Measurements from ENCODE around the gene FAM76B.

DNA sequence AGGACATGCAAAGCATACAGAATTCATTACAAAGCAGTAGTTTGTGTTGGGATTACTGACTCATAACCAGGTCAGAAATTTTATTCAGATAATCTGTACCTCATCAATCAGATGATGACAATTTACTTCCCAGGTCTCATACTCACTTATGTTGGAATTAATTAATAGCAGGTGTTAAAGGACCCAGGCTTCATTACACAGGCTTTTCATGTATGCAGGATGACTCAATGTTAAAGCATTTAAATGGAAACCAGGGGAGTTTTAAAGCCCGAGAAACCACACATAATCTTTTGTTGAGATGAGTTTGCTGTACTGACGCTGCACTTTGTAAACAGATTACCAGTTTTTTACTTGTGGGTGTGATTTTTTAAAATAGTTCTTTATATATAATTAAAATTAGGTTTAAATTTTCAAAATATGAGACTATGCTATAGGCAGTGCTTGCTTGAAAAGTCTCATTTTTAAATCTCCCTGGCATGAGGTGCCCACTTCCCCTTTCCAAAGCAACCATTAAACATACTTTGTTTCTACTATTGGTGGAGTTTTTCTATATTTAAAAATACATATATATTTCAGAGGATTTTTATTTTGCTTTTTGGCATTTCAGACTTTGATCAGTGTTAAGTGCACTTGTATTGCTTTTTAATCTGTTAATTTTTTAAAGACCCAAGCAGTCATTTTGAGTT, 41.8 kb upstream of the FAM76B start:
- no peak for TF ChIP-seq POLR2A (IDR thresholded peaks at IDR 0.05)
- TF ChIP-seq, protein P1, sequence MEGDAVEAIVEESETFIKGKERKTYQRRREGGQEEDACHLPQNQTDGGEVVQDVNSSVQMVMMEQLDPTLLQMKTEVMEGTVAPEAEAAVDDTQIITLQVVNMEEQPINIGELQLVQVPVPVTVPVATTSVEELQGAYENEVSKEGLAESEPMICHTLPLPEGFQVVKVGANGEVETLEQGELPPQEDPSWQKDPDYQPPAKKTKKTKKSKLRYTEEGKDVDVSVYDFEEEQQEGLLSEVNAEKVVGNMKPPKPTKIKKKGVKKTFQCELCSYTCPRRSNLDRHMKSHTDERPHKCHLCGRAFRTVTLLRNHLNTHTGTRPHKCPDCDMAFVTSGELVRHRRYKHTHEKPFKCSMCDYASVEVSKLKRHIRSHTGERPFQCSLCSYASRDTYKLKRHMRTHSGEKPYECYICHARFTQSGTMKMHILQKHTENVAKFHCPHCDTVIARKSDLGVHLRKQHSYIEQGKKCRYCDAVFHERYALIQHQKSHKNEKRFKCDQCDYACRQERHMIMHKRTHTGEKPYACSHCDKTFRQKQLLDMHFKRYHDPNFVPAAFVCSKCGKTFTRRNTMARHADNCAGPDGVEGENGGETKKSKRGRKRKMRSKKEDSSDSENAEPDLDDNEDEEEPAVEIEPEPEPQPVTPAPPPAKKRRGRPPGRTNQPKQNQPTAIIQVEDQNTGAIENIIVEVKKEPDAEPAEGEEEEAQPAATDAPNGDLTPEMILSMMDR (IDR thresholded peaks at IDR 0.05) = no peak
